AG10803 (cell line): ENCODE results near the gene GCDH.
"Not testable (repeated sequence)": the region's sequence is repeated elsewhere in the genome, so short reads cannot be mapped to it uniquely, and the experiment has no call there.

Source experiments
- DNase-seq: peaks from one replicate; pipeline ENCODE4 v3.0.0; 2010; ENCODE audit warnings: low read depth
- H3K4me3 ChIP-seq: 2 replicates; pipeline ENCODE4 v1.5.1; 2011; ENCODE audit warnings: mild to moderate bottlenecking, low read length, control low read depth
- TF ChIP-seq, protein P1 (sequence below): conservative IDR thresholded peaks from 2 replicates; pipeline ENCODE4 v1.5.1; 2011; ENCODE audit warnings: mild to moderate bottlenecking, low read length, control low read depth, inconsistent platforms

GCDH gene

GRCh38 chr19:12913851-12914690 lies 23.1 kb downstream of the GCDH start:
- TF ChIP-seq, protein P1, sequence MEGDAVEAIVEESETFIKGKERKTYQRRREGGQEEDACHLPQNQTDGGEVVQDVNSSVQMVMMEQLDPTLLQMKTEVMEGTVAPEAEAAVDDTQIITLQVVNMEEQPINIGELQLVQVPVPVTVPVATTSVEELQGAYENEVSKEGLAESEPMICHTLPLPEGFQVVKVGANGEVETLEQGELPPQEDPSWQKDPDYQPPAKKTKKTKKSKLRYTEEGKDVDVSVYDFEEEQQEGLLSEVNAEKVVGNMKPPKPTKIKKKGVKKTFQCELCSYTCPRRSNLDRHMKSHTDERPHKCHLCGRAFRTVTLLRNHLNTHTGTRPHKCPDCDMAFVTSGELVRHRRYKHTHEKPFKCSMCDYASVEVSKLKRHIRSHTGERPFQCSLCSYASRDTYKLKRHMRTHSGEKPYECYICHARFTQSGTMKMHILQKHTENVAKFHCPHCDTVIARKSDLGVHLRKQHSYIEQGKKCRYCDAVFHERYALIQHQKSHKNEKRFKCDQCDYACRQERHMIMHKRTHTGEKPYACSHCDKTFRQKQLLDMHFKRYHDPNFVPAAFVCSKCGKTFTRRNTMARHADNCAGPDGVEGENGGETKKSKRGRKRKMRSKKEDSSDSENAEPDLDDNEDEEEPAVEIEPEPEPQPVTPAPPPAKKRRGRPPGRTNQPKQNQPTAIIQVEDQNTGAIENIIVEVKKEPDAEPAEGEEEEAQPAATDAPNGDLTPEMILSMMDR = no peak
- H3K4me3 ChIP-seq = no peak overlapping the region
- DNase-seq = peak; percentile 67

DNA sequence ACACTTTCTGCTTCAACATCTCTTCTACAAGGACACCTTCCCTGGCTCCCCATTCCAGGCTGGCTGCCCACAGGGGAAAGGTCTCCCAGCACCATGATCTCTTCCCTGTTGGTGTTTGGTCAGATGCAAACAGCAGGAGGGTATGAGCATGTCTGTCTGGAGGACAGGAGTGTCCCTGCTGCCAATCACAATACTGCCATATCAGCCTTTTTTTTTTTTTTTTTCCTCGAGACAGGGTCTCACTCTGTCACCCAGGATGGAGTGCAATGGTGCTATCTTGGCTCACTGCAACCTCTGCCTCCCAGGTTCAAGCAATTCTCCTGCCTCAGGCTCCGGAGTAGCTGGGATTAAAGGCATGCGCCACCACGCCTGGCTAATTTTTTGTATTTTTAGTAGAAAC lies 24.9 kb downstream of the GCDH start:
- H3K4me3 ChIP-seq, DNase-seq: not testable (repeated sequence)

- TF ChIP-seq, protein P1 = no peak
- H3K4me3 ChIP-seq = no peak overlapping the region
- DNase-seq = no peak
Measured at GRCh38 chr19:12918253-12918652, 27.3 kb downstream of the GCDH start.

GRCh38 chr19:12921047-12921446 lies 30.1 kb downstream of the GCDH start:
- TF ChIP-seq, protein P1 = no peak
- no peak for DNase-seq
- H3K4me3 ChIP-seq = no peak overlapping the region

DNA sequence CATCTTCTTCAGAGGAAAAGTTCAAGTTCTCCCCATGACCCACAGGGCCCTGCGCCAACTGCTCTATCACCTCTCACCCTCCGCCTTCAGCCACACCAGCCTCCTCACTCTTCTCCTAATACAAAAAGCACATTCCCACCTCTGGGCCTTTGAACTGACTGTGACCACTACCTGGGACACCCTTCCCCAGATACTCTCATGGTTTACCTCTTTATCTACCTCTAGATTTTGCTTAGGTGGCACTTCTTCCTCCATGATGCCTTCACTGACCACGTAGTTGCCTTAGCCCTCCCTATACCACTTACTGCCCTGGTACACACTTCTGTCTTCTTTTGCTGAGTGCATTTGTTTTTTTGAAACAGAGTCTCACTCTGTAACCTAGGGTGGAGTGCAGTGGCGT lies 32.0 kb downstream of the GCDH start:
- TF ChIP-seq, protein P1 = no peak
- H3K4me3 ChIP-seq = no peak overlapping the region
- DNase-seq = no peak

GRCh38 chr19:12924621-12925310 lies 33.8 kb downstream of the GCDH start:
- DNase-seq = no peak
- H3K4me3 ChIP-seq = no peak overlapping the region
- TF ChIP-seq, protein P1 = no peak

- no peak for DNase-seq
- TF ChIP-seq, protein P1 = no peak
- no peak overlapping the region for H3K4me3 ChIP-seq
Measured at GRCh38 chr19:12930002-12930645, 39.2 kb downstream of the GCDH start.
